GM18498 (cell line): ENCODE results near the gene GATAD2A.
"Not testable (repeated sequence)": the region's sequence is repeated elsewhere in the genome, so short reads cannot be mapped to it uniquely, and the experiment has no call there.

ENCODE experiments used
- ATAC-seq: cut with Tn5 transposase; IDR thresholded peaks from one replicate; pipeline ENCODE4 v1.9.1; 2021; ENCODE audit warnings: mild to moderate bottlenecking, moderate library complexity; ENCODE audit not compliant: unreplicated experiment

GATAD2A gene

GRCh38 chr19:19446655-19447437 is 41.4 kb downstream of the GATAD2A start:
- ATAC-seq = no peak

- ATAC-seq = no peak
Measured at GRCh38 chr19:19447536-19448237, 42.2 kb downstream of the GATAD2A start.

- ATAC-seq = no peak
Measured at GRCh38 chr19:19448238-19448544, 42.7 kb downstream of the GATAD2A start.

- no peak for ATAC-seq
Measured at GRCh38 chr19:19451429-19452242, 46.2 kb downstream of the GATAD2A start.

- ATAC-seq = no peak
Measured at GRCh38 chr19:19452243-19453124, 47.0 kb downstream of the GATAD2A start.

GRCh38 chr19:19453125-19453454 is 47.6 kb downstream of the GATAD2A start:
- no peak for ATAC-seq

- ATAC-seq = not testable (repeated sequence)
Measured at GRCh38 chr19:19455166-19455919, 49.9 kb downstream of the GATAD2A start.

GRCh38 chr19:19457671-19458070 is 52.2 kb downstream of the GATAD2A start:
- no peak for ATAC-seq

GRCh38 chr19:19458110-19458816 is 52.8 kb downstream of the GATAD2A start:
- ATAC-seq = no peak

GRCh38 chr19:19459073-19459472 is 53.6 kb downstream of the GATAD2A start:
- peak; percentile 30 for ATAC-seq

- peak; percentile 46 for ATAC-seq
Measured at GRCh38 chr19:19459707-19460251, 54.3 kb downstream of the GATAD2A start.

GRCh38 chr19:19460258-19460731 is 54.8 kb downstream of the GATAD2A start:
- peak; percentile 19 for ATAC-seq

GRCh38 chr19:19460761-19461265 is 55.3 kb downstream of the GATAD2A start:
- no peak for ATAC-seq

GRCh38 chr19:19461306-19461670 is 55.8 kb downstream of the GATAD2A start:
- ATAC-seq = no peak

- no peak for ATAC-seq
Measured at GRCh38 chr19:19461671-19462622, 56.5 kb downstream of the GATAD2A start.

GRCh38 chr19:19463348-19464117 is 58.1 kb downstream of the GATAD2A start:
- ATAC-seq = no peak
